HCEC 1CT (cell line): ENCODE results near the gene FRMD6.
A peak's percentile ranks its signal among the peaks of the same experiment; 100 is the strongest.
"Not testable (repeated sequence)": the region's sequence is repeated elsewhere in the genome, so short reads cannot be mapped to it uniquely, and the experiment has no call there.

Experiments used
- DNase-seq: peaks from one replicate; pipeline ENCODE4 v3.0.0-alpha.2; 2017

The FRMD6 gene

DNA sequence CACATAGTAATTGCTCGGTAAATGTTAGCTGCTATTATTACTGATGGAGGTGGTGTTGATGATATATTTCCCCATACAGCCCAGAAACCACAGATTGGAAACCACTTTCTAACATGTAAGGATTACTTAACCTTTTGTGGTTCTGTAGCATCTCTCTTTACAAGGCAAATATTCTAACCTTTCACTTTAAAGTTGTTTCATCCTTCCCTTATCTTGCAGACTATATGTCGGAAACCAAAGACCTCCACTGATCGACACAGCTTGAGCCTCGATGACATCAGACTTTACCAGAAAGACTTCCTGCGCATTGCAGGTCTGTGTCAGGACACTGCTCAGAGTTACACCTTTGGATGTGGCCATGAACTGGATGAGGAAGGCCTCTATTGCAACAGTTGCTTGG is 75.8 kb downstream of the FRMD6 start:
- no peak for DNase-seq

DNA sequence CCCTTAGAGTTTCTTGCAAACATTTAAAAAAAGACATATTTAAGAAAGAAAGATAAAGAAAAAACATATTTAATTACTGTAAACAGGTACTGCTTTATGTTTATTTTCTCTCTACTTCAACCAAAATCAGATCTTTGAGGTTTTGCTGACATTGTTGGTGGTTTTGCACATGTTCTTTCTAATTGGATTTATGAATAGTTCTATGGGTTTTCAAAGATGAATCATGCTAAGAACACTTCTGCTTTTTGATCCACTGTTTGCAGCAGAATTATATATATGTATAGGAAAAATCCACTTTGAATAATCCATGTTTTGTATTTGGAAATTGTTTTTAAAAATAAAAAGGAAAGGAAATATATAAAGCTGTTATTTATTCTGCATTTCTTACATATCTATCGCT is 78.4 kb downstream of the FRMD6 start:
- no peak for DNase-seq

DNA sequence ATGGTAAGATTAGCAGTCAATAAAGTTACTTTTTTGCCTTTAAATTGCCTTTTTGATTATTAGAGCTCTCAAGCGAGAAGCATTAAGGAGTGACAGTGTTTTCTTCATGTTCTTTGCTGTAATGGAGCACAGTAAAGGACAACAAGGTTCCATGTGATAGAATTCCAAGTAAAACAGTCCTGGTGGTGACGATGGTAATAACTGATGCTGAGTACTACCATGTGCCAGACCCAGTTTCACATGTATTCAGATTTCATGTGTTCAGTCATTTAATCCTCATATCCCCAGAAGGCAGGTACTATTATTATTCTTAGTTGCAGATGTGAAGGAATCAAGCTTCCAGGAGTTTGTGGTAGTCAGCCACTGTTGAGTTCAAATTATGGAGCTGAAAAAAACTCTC is 79.0 kb downstream of the FRMD6 start:
- no peak for DNase-seq

DNA sequence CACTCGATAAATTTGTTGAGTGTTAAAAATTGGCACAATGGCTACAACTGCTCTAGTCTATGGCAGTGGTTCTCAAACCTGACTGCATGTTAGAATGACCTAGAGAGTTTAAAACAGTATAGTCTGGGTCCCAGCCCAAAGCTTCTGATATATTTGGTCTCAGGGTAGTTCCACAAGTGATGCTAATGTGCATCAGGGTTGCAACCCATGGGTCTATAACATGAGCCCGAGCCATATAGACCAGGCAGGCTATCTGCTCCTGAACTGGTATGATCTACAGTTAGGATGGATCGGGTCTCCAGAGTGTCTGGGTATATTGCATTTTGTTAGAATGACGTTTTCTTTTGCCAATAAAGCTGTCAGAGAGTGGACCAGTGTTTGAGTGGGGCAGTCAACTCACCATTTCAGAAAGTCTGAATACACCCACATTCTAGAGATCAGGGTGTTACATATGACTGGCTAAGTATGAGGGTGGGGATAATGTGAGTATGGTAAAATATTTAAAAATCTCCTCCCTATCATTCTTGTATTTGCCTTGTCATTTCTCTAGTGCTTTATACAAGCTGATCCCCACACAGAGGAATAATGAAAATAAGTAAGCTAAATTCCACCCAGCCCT is 80.9 kb downstream of the FRMD6 start:
- no peak for DNase-seq

DNA sequence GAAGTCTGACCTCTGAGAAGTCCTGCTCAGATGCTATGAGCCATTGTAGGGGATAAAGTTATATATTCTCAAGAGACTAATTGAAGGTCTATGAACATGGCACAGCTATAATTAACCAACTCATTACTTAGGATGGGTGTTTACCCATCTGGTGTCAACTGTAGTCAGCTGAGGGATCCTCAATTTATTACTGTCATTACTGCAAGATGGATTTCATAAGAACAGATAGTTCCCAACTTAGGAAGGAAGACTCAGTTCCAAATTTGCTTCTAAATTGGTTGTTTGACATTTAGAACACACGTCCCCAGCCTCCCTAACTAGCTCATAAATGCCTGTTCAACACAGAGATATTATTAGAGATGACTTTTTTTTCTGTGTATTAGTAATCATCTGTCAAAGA is 81.4 kb downstream of the FRMD6 start:
- no peak for DNase-seq

DNA sequence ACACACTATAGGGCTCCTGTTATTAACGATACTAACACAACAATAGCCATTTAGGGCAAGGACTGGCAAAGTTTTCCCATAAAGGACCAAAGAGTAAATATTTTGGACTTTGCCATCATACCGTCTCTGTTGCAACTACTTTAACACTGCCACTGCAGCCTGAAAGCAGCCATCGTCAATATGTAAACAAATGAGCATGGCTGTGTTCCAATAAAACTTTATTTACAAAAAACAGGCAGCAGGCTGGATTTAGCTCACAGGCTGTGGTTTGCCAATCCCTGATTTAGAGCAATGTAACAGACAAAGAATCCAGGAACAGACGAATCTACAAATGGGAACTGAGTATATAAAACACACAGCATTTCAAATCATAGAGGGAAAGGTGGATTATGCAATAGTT is 84.1 kb downstream of the FRMD6 start:
- DNase-seq, result peak; percentile 37

DNA sequence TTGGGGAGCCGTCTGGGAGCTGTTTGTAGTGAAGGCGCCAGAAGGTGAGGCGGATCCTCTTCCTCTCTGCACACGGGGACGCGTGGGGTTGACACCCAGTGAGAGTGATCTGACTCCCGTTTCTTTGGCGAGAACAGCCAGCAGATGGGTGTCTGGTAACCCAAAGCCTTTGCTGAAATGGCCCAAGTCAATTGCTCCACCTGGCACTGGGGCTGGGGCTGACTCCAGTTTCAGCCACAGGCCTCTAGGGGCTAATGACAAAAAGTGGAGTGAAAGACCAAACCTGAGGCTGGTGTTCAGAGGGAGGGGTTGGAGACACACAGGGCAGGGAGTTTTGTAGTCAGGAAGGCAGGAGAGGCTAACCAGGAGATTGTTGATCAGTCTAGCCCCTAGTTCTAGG is 87.0 kb downstream of the FRMD6 start:
- no peak for DNase-seq

DNA sequence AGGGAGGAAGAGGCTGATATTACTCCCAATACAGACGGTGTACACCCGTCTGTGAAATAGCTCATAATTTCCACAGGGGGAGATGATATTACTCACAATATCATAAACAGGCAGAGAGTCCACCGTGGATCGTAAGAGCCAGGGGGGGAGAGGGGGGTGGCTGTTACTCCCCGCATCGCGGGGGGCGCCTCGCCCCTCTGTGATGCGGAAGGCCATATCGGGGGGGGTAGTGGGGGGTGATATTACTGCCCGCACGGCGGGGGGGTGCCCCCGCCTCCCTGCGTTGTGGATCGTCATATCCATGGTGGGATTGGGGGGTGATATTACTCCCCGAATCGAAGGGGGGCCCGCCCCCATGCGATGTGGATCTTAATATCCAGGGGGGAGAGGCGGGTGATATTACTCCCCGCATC is 91.9 kb downstream of the FRMD6 start:
- DNase-seq, result no peak

DNA sequence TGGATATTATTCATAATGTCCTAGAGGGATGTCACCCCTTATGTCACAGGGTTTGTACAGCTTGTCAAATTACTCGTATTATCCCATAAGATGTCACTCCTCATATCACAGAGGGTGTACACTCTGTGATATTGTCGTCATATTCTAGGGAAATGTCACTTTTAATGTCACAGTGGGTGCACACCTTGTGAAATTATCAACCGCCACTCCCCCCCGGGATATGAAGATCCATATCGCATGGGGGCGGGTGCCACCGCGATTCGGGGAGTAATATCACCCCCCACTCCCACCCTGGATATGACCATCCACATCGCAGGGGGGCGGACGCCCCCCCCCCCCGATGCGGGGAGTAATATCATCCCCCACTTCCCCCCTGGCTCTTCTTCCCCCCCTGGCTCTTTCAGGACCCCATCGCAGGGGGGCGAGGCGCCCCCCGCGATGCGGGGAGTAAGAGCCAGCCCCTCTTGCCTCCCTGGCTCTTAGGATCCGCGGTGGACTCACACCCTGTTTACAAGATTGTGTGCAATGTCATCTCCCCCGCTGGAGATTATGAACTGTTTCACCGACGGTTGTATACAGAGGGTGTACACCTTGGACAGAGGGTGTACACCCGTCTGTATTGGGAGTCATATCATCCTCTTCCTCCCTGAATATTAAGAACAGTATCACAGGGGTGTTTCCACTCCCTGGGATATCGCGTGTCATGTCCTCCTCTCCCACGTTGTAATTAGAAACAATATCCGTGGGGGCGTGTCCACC is 92.8 kb downstream of the FRMD6 start:
- no peak for DNase-seq

DNA sequence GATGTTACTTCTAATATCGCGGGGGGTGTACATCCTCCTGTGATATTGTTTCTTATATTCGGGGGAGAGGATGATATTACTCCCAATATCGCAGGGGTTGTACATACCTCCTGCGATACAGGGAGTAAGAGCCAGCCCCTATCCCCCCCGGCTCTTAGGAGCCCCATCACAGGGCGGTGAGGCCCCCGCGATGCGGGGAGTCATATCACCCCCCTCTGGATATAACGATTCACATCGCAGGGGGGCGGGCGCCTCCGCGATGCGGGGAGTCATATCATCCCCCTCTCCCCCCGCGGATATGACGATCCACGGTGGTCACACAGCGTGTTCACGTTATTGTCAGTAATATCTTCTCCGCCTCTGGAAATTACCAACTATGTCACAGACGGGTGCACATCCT is 95.1 kb downstream of the FRMD6 start:
- DNase-seq, result not testable (repeated sequence)

DNA sequence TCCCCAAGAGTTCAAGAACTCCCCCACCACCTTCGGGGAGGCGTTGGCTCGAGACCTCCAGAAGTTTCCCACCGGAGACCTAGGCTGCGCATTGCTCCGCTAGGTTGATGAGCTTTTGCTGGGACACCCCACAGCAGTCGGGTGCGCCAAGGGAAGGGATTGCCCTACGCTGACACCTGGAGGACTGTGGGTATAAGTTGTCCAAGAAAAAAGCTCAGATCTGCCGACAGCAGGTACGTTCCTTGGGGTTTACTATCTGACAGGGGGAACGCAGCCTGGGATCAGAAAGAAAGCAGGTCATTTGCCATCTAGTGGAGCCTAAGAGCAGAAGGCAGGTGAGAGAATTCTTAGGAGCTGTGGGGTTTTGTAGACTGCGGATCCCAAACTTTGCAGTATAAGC is 98.8 kb downstream of the FRMD6 start:
- no peak for DNase-seq

DNA sequence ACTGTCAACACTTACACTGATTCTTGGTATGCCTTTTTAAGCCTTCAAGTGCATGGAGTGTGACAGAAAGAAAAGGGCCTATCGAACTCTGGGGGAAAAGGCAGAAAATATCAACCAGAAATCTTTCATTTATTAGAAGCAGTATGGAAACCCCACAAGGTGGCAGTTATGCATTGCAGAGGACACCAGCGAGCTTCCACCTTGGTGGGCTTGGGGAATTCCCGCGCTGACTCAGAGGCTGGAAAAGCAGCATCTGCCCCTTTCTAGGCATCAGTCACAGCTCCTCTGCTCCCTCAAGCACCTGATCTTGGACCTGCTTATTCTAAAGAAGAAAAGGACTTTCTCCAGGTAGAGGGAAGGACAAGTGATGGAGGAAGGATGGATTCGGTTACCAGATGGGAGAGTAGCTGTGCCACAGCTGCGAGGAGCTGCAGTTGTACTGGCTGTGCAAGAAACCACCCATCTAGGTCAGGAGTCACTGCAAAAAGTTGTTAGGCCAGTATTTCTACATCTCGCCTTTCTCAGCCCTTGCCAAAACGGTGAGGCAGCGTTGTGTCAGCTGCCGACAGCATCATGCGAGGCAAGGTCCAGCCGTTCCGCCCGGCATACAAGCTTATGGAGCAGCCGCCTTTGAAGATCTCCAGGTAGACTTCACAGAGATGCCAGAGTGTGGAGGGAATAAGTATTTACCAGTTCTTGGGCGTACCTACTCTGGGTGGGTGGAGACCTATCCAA is 100.1 kb downstream of the FRMD6 start:
- DNase-seq, result not testable (repeated sequence)

DNA sequence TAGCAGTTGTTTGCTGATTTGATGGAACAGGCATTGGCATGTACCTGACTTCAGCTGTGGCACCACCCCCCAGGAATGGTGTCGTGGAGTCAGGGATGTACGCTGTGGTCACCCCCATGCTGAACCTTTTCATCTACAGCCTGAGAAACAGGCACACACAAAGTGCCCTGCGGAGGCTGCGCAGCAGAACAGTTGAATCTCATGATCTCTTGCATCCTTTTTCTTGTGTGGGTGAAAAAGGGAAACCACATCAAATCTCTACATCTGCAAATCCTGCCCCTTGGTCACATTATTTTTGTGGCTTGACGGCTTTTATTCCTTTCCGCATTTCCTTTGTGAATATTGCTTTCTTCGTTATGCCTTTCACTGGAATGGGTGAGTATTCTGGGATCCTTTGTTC is 106.0 kb downstream of the FRMD6 start:
- not testable (repeated sequence) for DNase-seq

DNA sequence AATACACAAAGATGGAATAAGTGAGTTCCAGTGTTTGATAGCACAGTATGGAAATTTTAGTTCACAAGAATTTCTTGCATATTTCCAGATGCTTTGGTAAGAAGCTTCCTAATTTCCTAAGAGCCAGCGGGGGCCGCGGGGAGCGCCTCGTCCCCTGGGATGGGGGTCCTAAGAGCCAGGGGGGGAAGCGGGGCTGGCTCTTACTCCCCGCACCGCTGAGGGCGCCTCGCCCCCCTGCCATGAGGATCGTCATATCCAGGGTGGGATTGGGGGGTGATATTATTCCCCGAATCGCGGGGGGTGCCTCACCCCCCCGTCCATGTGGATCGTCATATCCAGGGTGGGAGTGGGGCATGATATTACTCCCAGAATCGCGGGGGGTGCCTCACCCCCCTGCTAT is 108.2 kb downstream of the FRMD6 start:
- no peak for DNase-seq

DNA sequence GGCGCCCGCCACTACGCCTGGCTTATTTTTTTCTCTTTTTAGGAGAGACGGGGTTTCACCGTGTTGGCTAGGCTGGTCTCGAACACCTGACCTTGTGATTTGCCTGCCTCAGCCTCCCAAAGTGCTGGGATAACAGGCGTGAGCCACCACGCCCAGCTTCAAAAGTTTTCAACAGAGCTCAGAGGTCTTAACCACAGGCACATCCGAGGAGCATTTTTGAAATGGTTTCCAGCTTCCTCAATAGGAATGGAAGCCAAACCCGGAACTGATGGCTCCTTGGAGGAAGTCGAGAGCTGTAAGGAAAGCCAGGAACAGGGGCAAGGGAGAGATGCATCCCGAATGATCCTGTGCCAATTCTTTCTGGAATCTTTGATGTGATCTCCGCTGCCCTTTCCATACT is 114.0 kb downstream of the FRMD6 start:
- DNase-seq, result peak; percentile 2

DNA sequence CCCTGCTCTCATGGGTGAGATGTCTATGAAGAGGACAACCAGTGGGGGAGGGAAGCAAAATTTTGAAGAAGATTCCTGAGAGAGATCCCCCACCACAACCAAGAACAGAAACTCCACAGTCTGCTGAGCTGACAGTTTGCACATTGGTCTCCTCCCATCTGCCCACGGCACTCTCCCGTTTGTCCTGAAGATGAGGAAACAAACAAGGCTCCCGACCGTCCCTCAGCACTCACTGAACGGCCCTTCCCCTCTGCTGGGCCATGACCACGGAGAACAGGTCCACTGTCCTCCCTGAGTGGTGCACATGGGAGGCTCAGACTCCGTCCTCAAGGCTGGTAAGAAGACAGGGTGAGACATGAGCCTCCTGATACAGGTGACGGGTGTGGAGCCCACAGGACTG is 114.9 kb downstream of the FRMD6 start:
- not testable (repeated sequence) for DNase-seq

DNA sequence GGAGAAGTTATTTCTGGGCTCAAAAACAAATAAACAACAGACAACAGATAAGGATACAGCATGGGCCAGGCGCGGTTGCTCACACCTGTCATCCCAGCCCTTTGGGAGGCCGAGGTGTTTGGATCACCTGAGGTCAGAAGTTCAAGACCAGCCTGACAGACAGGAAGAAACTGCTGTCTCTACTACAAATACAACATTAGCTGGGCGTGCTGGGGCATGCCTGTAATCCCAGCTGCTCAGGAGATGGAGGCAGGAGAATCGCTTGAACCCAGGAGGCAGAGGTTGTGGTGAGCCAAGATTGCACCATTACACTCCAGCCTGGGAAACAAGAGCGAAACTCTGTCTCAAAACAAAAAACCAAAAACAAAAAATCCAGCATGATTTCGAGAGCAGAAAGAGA is 117.6 kb downstream of the FRMD6 start:
- DNase-seq, result not testable (repeated sequence)

DNA sequence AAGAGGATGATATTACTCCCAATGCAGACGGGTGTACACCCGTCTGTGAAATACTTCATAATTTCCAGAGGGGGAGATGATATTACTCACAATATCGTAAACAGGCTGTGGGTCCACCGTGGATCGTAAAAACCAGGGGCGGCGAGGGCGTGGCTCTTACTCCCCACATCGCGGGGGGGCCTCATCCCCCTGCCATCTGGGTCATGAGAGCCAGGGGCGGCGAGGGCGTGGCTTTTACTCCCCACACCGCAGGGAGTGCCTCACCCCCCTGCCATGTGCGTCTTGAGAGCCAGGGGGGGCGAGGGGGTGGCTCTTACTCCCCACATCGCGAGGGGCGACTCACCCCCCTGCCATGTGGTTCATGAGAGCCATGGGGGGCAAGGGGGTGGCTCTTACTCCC is 122.5 kb downstream of the FRMD6 start:
- DNase-seq, result no peak

DNA sequence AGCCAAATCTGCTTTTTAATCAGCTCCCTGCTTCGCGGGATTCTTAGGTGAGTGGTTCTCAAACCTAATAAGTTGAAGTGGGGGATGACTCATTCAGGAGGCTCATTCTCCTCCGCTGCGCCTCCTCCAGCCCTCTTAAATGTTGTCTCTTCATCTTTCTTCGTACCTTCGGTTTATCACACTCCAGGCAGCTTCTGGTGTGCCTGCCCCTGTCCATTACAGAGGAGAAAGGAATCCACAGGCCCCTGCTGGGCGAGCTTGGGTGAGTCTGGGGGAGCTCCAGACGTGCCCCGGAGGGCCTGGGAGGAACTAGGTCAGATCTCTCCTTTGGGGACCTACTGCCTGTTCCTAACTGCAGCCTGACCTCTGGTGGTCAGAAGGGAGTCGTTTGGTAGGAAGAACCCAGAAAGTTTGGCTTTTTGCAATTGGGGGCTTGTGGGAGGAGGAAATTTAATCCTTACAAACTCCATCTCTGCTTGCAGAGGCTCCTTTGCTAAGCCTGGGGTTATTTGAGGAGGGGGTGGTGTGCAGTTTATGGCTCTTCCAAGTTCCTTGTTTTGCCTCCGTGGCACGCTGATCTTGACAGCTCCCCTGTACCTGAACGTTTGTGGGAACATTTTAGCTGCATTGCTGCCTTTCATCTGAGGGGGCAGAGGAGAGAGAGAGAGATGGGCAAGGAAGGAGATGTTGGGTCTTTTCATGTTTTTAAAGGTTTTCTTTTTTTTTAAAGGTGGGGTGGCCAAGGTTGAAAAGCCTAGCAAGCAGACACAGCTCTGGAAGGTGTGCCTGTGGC is 124.6 kb downstream of the FRMD6 start:
- peak; percentile 67 for DNase-seq

DNA sequence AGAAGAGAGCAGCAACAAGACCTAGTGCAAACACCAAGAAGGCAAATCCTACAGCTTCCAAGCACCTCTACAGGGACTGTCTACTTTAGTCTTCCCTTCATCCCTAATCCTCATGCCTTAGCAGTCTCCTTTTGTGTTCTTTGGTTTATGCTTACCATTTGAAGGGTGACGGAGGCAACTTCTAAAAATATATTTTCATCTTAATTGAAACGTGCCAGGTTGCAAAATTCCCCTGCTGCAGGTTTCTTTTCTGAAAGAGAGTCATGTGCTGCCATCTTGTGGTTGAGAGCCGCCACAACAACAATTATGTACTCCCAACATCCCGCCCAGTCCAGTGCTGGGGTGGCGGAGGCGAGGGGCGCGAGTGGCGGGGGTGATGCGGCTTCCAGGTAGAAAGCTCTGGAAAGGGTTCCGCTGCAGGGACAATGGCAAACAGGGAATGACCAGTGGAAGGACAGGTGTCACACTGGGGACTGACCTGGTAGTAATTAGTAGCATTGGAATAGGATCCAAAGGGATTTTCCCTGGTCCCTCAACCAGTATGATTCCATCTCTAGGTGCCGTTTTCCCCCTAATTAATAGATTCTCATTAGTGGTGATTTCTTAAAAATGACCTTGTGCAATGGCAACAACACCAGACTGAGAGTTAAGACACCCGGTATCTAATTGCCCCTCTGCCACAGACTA is 128.4 kb downstream of the FRMD6 start:
- peak; percentile 49 for DNase-seq
